GM18868 (cell line): ENCODE data around the gene HOXD12.

Experiments used
- ATAC-seq: cut with Tn5 transposase; IDR thresholded peaks from one replicate; pipeline ENCODE4 v1.9.1; 2021; ENCODE audit warnings: mild to moderate bottlenecking, moderate library complexity; ENCODE audit not compliant: unreplicated experiment

HOXD12 gene

DNA sequence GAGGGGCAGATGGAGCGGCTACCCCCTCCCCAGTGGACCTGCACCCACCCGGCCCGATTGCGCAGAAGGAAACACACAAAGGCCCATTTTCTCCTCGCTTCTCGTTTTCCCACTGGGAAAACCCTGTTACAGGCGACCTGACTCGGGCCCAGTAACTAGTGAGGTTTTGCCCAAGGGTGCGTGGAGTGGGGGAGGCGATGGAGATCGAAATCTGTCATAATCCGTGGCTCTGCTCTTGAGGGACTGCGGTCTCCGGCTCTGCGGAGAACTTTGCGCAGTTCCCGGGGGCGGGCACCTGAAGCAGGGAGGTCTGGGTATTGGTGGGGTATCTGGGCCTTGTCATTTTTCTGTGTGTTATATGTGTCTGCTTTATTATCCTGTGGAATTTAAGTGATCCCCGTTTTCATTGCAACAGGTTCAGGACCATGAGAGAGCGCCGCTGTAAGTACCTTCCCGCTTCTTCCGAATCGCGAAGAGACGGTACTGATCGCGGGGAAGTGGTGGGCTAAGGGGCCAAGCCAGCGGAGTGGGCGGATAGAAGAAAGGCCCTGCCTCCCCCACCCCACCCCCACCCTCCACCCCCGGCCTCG is 47.7 kb downstream of the HOXD12 start:
- ATAC-seq, result no peak

DNA sequence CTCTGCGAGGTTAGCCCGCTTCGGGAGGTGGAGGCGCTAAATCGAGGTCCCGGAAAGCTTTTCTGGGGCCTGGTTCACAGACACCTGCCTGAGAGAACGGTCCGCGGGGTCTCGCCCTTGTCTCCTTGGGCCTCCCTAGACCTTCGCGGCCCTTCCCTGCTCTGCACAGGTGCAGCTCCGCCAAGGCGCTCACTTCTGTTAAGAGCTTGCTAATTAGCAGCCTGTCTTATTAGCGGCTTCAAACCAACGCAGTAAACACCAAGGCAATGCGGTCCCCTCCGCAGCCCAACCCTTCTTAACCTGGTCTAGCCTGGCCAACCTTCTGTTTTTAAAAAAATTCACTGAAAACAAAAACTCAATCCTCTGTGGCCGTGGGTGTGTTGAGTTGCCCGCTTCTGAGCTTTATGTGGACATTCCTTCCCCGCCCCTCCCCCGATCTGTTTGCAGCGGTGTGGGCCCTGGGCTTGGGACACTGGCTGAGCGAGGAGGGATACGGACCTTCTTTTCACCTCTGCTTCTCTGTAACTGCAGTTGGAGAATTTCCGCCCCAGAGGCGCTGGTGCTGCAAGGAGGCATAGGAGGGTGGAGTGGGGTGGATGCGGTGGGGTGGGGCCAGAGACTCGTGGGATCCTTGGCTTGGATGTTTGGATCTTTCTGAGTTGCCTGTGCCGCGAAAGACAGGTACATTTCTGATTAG is 48.4 kb downstream of the HOXD12 start:
- no peak for ATAC-seq

DNA sequence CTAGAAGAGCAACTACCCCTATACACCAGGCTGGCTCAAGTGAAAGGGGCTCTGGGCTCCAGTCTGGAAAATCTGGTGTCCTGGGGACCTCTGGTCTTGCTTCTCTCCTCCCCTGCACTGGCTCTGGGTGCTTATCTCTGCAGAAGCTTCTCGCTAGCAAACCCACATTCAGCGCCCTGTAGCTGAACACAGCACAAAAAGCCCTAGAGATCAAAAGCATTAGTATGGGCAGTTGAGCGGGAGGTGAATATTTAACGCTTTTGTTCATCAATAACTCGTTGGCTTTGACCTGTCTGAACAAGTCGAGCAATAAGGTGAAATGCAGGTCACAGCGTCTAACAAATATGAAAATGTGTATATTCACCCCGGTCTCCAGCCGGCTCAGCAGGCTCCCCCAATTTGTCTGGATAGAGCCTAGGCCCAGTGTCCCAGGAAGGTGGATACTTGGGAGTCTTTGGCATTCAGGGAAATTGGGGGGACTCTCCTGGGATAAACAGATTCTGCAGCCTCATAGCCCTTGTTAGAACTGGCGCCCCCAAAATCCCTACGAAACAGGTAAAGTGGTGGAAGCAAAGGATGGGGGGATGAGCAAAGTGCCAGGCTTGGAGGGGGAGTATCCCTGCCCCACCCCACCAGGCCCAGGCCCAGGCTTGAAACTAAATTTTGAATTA is 49.3 kb downstream of the HOXD12 start:
- no peak for ATAC-seq

DNA sequence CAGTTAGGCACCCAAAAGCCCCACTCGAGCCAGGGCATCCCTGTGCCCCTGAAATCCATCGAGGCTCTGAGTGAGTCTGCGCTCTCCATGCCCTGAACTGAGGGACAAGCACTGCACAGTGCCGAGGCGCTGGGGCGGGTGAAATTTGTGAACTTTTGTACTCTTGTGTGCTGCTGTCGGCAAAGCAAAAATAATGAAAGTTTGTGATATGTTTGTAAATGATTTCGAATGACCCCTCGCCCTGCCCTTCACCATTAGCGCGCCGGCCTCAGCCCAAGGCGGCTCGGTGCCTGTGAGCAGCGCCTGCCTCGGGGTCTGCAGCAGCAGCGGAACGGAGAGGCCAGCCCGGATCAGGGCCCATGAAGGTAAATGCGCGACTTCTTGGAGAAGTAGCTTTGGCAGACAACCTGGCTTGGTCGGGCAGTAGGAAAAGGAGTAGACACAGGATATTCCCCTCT is 49.9 kb downstream of the HOXD12 start:
- no peak for ATAC-seq

DNA sequence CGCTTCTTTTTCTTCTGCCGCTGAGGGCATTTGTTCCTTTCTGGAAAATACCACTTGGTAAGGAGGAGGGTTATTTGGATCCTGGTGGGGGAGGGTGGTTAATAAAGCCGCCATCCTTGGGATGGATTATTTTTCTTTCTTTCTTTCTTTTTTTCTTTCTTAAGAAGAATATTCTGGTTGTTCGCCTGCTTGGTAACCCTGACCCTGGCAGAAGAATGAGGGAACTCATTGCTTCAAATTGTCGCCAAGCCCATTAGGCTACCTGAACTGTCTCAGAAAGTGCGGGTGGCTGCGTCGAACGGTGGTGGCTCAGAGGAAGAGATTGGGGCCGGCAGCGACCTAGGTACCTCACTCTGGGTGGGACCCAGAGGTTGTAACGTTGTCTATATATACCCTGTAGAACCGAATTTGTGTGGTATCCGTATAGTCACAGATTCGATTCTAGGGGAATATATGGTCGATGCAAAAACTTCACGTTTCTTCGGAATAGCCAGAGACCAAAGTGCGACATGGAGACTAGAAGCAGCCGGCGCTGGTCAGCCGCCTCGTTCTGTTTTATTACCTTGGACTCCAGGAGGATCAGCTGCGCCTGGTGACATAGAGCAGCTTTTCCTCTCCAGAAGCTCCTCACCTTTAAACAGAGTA is 50.5 kb downstream of the HOXD12 start:
- no peak for ATAC-seq

DNA sequence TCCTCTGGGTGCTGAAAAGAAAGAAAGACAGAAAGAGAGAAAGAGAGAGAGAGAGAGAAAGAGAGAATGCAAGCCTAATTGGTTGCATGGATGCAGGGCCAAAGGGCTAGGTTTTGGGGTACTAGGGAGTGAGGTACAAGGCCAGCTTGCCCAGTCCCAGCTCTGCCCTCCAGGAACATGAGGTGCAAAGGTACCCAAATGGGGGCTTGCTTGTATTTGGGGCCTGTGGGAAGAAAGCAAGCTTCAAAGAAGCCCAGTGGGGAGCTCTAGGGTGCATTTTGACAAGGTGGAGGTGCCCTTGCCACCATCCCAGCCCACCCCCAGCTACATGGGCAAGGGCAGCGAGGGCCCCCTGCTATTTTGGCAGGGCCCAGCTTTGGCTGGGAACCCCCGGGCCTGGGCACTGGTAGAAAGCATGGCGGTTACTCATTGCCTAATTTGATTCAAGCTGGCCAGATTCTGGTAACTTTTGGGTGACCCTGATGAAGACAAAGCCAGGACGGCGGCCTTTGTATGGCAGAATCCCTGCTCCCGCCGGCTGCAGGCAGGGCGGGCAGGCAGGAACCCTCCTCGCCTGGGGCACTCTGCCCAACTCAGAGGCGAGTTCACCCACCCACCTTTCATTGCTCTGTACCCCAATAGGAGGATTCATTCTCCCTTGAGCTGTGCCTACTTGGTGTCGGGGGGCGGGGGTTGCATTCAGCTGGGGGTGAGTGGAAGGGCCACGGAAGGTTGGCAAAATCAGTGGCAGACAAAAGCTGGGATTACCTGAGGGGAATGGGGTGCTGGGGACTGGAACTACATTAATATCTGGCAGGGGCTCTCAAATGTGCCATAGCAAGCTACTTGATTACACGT is 51.2 kb downstream of the HOXD12 start:
- ATAC-seq, result no peak

DNA sequence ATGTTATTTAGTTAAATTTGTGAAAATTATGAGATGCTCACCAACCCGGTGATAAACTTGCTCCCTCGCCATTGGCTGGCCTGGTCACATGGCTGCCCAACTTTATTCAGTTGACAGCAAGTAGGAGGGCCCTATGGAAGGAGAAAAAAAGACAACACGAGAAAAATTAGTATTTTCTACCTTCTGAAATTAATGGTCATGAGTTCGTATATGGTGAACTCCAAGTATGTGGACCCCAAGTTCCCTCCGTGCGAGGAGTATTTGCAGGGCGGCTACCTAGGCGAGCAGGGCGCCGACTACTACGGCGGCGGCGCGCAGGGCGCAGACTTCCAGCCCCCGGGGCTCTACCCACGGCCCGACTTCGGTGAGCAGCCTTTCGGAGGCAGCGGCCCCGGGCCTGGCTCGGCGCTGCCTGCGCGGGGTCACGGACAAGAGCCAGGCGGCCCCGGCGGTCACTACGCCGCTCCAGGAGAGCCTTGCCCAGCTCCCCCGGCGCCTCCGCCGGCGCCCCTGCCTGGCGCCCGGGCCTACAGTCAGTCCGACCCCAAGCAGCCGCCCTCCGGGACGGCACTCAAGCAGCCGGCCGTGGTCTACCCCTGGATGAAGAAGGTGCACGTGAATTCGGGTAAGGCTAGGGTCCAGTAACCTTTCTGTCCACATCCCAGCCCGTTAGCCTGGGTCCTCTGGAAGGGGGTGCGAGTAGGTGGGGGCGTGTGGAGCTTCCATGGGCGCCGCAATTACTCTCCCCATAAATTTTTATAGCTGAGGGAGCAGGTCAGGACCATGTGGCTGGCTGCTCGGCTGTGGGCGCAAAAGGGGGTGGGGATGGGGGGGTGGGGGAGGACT is 52.1 kb downstream of the HOXD12 start, which contains the start of gene HOXD4:
HOXD4 (plus strand) TSS at position 109 of the 846 bp plus-strand sequence; CDS start at position 193, 84 bp downstream.
- no peak for ATAC-seq
